ENCODE data around the gene TAF5L.
"Not testable (repeated sequence)": the region's sequence is repeated elsewhere in the genome, so short reads cannot be mapped to it uniquely, and the experiment has no call there.

TAF5L gene

DNA sequence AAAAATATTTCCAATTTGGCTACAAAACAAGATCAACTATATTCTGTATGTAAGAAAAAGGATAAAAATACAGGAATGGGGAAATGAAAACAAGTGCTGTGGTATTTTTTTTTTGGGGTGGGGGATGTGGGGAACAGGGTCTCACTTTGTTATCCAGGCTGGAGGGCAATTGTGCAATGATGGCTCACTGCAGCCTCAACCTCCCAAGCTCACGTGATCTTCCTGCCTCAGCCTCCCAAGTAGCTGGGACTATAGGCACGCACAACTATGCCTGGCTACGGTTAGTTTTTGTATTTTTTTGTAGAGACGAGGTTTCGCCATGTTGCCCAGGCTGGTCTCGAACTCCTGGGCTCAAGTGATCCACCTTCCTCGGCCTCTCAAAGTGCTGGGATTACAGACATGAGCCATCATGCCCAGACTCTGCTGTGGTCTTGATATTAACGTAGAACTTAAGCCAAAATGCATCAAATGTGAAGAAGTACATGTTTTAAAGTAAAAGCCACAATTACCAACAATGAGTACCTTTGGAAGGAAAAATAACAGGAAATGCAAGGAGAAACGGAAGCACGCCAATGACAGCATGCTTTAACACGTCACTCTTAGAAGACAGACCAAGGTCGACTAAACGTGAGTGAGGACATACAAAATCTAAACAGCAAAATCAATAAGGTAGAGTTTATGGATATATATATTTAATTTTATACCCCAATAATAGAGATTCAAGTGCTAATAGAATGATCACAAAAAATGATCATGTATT lies 58.6 kb downstream of the TAF5L start:
- DNase-seq (ENCODE audit: low read depth in 2 of 2): no peak

DNA sequence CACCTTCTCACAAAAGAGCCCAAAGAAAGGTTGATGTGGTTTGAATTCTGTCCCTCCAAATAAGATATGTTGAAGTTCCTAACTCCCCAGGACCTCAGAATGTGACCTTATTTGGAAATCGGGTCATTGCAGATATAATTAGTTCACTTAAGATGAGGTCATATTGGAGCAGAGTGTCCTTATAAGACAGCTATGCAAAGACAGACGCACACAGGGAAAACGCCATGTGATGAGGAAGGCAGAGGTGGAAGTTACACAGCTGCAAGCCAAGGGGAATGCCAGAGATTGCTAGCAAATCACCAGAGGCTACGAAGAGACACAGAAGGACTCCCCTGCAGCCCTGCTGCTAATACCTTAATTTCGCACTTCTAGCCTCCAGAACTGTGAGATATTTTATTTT lies 62.2 kb downstream of the TAF5L start:
- no peak for DNase-seq (ENCODE audit: low read depth in 2 of 2)

DNA sequence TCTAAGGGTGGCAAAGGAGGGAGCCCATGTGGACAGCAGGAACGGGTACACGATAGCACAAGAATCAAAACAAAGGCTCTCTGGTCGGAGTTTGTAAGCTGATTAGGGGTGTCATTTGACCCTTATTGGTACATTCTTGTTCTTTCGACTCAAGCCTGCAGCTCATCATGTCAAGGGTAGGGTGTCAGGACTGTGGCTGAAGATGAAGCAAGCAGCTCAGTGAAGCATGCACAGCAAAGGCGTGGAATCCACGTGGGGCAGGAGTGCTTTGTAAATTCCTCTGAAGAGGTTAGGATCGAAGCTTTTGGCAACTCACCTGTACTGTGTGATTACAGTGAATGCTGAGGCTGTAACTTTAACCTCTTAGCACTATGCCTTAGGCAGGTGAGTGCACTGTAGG lies 62.7 kb downstream of the TAF5L start:
- no peak for DNase-seq (ENCODE audit: low read depth in 2 of 2)

DNA sequence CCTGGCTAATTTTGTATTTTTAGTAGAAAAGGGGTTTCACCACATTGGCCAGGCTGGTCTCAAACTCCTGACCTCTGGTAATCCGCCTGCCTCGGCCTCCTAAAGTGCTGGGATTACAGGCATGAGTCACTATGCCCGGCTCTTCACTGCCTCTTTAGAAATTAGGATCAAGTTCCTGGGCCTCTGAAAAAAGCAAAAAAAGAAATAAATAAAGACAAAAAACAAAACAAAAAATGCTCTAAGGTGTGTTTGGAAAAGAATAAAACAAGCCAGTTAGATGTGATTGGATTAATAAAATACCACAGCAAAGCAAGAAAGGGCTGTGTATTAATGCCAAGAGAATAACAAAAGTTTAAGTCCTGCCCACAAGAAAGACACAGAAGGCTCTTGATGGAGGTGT lies 63.2 kb downstream of the TAF5L start:
- DNase-seq (ENCODE audit: low read depth in 2 of 2): no peak

DNA sequence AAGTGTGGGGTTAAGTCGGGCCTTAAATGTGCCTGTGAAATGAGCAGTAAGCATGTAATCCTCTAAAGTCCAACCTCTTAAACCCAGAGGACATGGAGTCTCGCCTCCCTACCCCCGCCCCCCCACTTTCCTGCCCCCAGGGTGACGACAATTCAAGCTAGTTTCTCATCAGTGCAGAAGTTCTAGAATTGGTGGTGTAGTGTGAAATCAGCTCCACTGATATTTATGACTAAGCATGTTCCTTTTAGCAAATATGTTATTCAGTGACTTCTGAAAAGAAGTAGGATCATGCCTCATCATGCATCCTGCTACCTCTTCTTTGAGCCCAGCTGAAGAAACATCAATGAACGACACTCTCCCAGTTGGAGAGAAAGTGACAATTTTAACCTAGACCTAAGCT lies 64.8 kb downstream of the TAF5L start:
- DNase-seq (ENCODE audit: low read depth in 2 of 2): no peak

DNA sequence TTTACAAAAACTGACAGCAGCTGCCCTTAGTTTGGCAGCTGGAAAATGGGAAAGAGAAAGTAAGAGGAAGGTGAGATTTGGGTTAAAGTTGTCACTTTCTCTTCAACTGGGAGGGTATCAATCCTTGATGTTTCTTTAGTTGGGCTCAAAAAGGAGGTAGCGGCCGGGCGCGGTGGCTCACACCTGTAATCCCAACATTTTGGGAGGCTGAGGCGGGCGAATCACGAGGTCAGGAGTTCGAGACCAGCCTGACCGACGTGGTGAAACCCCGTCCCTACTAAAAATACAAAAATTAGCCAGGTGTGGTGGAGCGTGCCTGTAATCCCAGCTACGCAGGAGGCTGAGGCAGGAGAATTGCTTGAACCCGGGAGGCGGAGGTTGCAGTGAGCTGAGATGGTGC lies 65.8 kb downstream of the TAF5L start:
- not testable (repeated sequence) for DNase-seq (ENCODE audit: low read depth in 2 of 2)

DNA sequence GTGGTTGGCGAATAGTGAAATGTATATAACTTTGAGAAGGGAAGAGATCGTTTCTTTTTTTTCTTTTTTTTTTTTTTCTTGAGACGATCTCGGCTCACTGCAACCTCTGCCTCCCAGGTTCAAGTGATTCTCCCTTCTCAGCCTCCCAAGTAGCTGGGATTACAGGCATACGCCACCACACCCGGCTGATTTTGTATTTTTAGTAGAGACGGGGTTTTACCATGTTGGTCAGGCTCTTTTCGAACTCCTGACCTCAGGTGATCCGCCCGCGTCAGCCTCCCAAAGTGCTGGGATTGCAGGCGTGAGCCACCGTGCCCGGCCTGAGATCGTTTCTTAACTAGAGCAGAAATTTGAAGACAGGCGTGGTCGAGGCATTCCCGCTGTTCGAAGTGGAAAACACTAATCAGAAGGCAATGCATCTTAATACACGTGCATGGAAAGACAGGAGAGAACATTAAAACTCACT lies 66.6 kb downstream of the TAF5L start:
- not testable (repeated sequence) for DNase-seq (ENCODE audit: low read depth in 2 of 2)

DNA sequence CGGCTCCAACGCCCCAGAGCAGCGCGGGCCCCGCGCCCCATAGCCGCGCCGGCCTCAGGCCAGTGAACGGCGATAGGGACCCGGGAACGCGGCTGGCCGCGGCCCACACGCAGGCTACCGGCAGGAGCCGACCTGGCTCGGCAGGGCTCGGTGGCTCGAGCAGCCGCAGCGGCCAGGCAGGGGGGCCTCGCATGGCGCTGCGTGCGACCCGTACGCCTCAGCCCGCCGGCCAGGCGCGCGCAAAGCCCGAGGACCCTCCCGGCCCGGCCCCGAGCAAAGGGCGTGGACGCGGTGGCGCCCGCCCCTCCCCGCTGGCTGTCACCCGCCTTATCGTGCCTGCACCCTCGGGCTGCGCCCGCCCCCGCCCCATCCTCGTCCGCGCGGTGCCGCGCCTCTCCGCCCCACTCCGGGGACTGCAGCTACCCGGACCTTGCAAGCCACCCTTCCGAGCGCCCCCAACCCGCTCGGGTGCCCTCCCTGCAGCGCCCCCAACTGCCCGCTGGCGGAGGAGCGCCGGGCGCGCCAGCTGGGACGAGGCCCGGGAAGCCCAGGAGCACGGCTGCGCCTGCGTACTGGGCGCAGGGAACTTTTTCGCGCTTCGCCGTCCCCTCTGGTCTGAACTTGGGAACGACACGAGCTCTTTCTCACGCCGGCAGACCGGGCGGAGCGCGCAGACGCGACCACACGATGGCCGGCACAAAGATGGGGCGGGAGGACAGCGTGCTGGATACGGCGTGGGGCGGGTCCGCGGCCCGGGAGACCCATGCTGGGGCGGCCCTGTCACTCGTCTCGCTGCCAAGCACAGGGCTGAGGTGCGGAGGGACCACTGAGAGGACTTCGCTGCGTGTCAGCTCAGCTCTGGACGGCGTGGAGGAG lies 67.2 kb downstream of the TAF5L start, which contains the start of gene ABCB10:
Gene ABCB10, minus strand, starts transcription at position 248 of the 876 bp plus-strand sequence. Its CDS starts 55 bp downstream, at position 193.
- peak; percentile 77 to 91 for DNase-seq (ENCODE audit: low read depth in 2 of 2)

DNA sequence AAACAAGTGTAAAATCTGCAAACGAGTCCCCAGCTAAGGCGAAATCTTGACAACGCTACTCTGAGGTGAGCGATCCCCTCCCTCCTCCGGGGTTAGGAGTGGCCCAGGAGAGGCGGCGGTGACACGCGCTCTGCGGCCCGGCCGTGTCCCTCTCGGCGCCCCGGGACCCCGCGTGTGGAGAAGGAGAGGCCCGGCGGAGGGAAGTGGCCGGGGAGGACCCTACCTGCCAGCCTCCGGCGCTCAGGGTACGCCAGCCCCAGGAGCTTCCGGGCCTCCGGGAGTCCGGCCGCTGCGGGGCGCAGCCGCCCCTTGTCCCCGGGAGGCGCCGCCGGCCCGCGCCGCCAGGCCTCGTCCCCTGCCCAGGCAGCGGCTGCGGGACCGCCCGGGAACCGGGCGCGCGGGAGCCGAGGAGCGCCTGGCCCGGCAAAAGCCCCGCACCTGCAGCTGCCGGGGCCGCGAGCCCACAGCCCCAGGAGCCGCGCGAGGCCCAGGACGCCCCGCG lies 68.0 kb downstream of the TAF5L start:
- DNase-seq (ENCODE audit: low read depth in 2 of 2): peak in 1 of 2 donors; percentile 13

DNA sequence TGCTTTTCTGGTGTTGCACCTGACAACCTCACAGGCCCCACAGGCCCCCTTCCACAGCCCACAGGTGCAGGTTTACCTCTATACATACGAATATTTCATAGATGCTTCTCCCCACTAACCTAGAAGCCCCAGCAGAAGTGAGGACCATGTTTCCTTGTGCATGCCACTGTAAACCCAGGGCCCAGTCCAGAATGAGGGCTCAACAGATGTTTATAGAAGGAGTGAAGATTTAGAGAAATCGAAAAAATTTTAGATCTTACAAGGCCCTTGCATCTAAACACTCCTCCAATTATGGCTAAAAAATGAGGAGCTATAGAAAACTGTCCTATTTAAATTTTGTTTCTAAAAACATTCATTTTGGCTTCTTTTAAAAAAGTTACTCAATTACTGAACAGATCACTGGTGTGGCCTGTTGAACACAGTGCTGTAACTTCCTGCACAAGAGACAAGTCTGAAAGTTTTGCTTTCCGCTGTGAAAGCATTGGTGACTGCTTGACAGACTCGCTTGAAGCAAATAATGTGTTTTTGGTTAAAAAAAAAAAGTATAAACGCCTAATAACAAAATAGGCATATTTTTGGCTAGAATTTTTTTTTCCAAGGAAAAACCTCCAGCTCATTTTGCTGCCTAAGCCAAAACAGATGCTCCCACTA lies 68.6 kb downstream of the TAF5L start:
- no peak for DNase-seq (ENCODE audit: low read depth in 2 of 2)

DNA sequence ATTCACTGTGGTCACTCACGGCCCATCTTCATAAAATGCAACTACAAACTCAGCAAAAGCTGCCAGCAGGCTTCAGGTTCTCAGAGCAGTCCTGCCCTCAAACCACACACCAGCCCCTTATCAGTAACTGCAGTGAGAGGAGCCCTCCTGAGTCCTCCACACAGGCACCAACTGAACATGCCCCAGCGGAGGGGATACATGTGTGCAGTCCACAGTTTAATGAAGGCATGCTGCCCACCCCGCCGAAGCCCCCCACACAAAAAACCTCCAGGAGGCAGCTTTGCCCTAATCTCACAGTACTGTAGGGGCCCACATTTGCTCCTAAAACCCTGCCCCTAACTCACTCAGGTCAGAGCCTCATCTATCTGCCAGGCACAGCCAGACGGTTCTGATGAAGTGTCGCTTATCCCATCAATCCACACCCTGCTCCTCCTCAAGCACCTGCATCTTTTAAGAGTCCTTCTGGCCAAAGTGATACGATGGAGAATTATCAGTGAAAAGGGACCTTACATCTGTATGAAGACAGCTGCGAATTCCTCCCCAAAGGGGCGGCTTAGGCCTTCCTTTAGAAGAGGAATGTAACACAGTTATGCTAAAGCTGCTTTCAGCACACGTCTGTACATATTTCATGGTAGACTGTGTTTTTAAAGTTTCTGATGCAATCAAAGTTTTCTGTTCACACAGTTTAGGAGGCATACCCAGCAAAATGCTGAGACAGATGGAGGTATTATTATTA lies 70.9 kb downstream of the TAF5L start:
- DNase-seq (ENCODE audit: low read depth in 2 of 2): no peak

DNA sequence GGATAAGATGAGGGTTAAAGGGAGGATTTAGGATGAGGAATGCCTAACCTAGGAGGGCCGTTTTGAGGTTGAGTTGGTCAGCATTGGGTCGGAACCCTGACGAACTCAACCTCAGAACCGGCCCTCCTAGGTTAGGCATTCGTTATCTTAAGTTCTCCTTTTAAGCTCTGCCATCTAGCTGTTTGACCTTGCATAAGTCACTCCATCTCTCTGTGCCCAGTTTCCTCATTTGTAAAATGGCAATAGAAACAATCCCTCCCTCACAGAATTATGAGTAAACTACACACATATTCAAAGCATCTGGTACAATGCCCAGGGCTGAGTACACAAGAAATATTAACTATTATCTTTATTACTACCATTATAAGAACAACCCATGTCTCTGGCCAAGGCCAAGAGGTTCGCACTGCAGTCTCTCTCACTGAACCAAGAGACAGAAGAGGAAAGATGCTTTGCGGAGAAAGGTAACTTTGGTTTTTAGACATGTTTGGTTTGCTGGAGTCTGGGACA lies 72.2 kb downstream of the TAF5L start:
- no peak for DNase-seq (ENCODE audit: low read depth in 2 of 2)

DNA sequence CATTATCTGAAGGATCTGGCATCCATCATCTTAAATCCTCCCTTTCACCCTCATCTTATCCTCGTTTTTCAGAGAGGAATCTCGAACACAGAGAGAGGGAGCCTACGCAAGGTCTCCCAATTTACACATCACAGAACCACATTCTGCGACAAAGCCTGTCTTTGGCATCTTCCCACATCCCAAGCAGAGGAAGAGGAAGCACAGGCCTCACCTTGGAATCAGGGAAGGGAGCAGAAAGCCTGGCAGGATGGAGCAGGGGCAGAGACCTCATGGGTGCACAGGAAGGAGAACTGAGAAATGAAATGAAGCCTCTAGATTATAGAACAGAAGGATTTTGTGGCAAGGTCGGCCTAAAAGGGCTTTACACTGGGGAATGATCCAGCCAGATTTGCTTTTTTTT lies 73.2 kb downstream of the TAF5L start:
- no peak for DNase-seq (ENCODE audit: low read depth in 2 of 2)

DNA sequence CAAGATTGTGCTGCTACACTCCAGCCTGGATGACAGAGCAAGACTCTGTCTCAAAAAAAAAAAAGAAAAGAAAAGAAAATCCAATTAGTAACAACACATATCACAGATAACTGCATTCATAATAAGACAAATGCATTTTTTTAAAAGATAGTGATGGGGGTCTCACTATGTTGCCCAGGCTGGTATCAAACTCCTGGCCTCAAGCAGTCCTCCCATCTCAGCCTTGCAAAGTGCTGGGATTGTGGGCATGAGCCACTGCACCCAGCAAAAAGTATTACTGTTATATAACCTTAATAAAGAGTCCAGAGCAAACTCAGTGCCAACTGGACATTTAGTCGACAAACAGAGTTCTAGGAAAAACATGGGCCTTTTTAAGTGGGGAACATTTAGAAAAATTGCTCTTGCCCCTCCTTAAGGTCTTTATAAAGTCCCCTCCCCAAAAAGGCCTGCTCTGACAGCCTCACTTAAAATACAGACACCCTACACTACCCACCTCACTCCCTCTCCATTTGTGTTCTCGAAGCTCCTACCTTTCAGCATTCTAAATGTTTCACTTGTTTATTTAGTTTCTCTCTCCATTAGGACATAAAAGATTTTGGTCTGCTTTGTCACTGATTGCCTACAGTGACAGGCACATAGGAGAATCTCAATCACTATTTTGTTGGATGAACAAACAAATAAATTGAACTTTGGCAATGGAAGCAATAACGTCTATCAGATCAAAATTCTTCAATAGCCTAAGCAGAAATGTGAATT lies 74.9 kb downstream of the TAF5L start:
- no peak for DNase-seq (ENCODE audit: low read depth in 2 of 2)

DNA sequence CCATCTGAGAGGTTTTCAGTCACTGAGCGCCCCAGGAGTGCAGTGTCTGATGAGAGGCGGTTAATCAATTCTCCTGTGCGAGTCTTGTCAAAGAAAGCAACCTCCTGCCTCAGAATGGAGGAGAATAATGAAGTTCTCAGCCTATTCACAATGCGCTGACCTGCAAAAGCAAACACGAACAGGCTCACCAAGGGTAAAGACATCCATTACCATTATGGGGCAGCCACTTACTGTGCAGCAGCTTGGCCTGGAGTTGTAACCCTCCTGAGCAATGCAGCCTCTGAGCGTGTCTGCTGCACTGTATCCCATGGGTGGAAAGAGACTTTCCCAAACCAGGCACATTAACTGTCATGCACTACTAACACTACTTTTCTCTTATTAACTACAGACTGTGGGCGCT lies 78.4 kb downstream of the TAF5L start:
- no peak for DNase-seq (ENCODE audit: low read depth in 2 of 2)

DNA sequence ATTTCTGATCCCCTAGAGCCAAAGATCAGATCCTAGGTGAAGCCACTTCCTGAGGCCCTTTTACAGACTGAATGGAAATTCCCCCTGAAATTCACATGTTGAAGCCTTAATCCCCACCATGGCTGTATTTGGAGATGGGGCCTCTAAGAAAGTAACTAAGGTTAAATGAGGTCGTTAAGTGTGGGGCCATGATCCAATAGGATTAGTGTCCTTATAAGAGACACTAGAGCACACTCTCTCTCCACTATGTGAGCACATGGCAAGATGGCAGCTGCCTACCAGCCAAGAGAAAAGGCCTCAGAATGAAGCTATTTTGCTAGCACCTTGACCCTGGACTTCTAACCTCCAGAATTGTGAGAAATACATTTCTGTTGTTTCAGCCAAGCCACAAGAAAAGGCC lies 81.3 kb downstream of the TAF5L start:
- DNase-seq (ENCODE audit: low read depth in 2 of 2): no peak

All from stimulated activated CD4-positive, alpha-beta T cell treated with anti-CD3 and anti-CD28 coated beads, Interleukin-15, amount 100 ng/mL, for 48 hours (primary cell).